ENCODE results near the gene NABP2. TPM values are rescaled to one million over a fixed set of nuclear protein-coding genes. Genes with fewer than 3 reads are reported as not detected.
A peak's percentile ranks its signal among the peaks of the same experiment; 100 is the strongest.

Gene NABP2
- total and polyA plus RNA-seq, 2 donors (not counting 1 experiment from before 2014, with no cell fraction given): 29.2 to 39.7 TPM

DNA sequence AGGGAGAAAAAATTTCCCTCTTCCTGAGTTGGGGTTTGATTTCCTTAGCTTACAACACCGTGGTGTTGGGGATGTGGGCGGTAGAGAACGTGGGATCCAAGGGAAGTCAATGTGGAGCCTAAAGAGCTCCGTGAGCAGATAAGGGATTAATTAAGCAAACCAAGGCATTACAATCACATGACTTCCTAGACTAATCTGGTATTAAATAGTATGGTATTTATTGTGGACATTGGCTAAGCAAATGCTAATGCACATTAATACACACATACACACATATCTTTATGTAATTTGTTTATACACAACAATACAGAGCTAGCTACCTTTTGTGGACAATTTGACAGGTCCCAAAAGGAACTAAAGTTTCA is 1.6 kb upstream of the NABP2 start:
- H3K4me1 ChIP-seq (ENCODE audit: control insufficient read depth, extremely low read depth, insufficient read depth, low read length): peaks cover 19% of the 10 kb centered on the region
- H3K4me2 ChIP-seq (ENCODE audit: extremely low read depth, insufficient read depth, low read length): peak overlapping the region; percentile 90
- peak overlapping the region; percentile 93 for H3K9ac ChIP-seq (ENCODE audit: insufficient read depth, low read length)
- H3K27ac ChIP-seq (ENCODE audit: insufficient read depth, low read length): peak overlapping the region; percentile 97
- DNase-seq (ENCODE audit: low read depth in 2 of 2): no peak
- no peaks in the 10 kb centered on the region for H3K27me3 ChIP-seq (ENCODE audit: control insufficient read depth, insufficient read depth, low read length)
- H3K4me3 ChIP-seq (replicated peaks in 1 of 4; ENCODE audit: control extremely low read depth in 1 of 4, insufficient read depth in 1 of 4, low read depth in 3 of 4, low read length in 4 of 4): peak overlapping the region; percentile 80 to 87 (median 84)
- H3K9me3 ChIP-seq (ENCODE audit: control insufficient read depth, insufficient read depth, low read depth, low read length): no peaks in the 10 kb centered on the region
- H3K36me3 ChIP-seq (ENCODE audit: control insufficient read depth, insufficient read depth, low read length): peaks cover 4% of the 10 kb centered on the region
- H4K20me1 ChIP-seq (ENCODE audit: control insufficient read depth, extremely low read depth, insufficient read depth, low read length): no peaks in the 10 kb centered on the region
- TF ChIP-seq EZH2 (IDR thresholded peaks at IDR 0.05; ENCODE audit: low read length, missing control alignments): no peak
- TF ChIP-seq, protein P1, sequence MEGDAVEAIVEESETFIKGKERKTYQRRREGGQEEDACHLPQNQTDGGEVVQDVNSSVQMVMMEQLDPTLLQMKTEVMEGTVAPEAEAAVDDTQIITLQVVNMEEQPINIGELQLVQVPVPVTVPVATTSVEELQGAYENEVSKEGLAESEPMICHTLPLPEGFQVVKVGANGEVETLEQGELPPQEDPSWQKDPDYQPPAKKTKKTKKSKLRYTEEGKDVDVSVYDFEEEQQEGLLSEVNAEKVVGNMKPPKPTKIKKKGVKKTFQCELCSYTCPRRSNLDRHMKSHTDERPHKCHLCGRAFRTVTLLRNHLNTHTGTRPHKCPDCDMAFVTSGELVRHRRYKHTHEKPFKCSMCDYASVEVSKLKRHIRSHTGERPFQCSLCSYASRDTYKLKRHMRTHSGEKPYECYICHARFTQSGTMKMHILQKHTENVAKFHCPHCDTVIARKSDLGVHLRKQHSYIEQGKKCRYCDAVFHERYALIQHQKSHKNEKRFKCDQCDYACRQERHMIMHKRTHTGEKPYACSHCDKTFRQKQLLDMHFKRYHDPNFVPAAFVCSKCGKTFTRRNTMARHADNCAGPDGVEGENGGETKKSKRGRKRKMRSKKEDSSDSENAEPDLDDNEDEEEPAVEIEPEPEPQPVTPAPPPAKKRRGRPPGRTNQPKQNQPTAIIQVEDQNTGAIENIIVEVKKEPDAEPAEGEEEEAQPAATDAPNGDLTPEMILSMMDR (conservative IDR thresholded peaks at IDR 0.05 in 1 of 2, IDR thresholded peaks at IDR 0.05 in 1 of 2; ENCODE audit: low read depth in 1 of 2, low read length in 2 of 2): no peak
- peak overlapping the region; percentile 29 for H2AFZ ChIP-seq (ENCODE audit: low read length)
- H3K79me2 ChIP-seq (ENCODE audit: control insufficient read depth, insufficient read depth, low read length): peaks cover 24% of the 10 kb centered on the region

DNA sequence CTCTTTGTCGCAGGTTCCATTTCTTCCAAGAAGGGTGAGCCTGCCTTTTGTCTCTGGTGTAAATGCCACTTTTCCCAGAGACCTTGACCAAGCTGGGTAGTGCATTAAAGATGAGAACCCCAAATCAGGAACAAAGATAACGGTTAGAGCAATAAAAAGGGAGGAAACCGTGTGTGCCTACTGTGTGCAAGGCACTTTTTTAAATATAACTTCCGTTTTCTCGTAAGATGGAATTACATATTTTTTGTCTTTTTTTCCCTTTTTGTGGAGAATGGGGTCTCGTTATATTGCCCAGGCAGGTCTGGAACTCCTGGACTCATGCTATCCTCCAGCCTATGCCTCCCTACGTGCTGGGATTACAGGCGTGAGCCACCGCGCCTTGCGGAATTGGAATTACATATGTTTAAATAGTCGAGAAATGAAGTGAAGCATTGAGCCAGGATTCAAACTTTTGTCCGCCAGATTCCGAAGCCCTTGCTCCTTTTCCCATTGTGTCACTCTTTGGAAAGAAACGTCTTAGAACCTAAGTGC is 506 bp upstream of the NABP2 start:
- no peaks in the 10 kb centered on the region for H3K9me3 ChIP-seq (ENCODE audit: control insufficient read depth, insufficient read depth, low read depth, low read length)
- DNase-seq (ENCODE audit: low read depth in 2 of 2): no peak
- no peaks in the 10 kb centered on the region for H4K20me1 ChIP-seq (ENCODE audit: control insufficient read depth, extremely low read depth, insufficient read depth, low read length)
- H2AFZ ChIP-seq (ENCODE audit: low read length): peak overlapping the region; percentile 80
- peak overlapping the region in 3 of 4 experiments; percentile 14 to 43 (median 35) for H3K4me3 ChIP-seq (replicated peaks in 1 of 4; ENCODE audit: control extremely low read depth in 1 of 4, insufficient read depth in 1 of 4, low read depth in 3 of 4, low read length in 4 of 4)
- peak overlapping the region; percentile 61 for H3K27ac ChIP-seq (ENCODE audit: insufficient read depth, low read length)
- H3K4me1 ChIP-seq (ENCODE audit: control insufficient read depth, extremely low read depth, insufficient read depth, low read length): peaks cover 19% of the 10 kb centered on the region
- H3K79me2 ChIP-seq (ENCODE audit: control insufficient read depth, insufficient read depth, low read length): peaks cover 18% of the 10 kb centered on the region
- no peaks in the 10 kb centered on the region for H3K27me3 ChIP-seq (ENCODE audit: control insufficient read depth, insufficient read depth, low read length)
- peak overlapping the region; percentile 8 for H3K9ac ChIP-seq (ENCODE audit: insufficient read depth, low read length)
- peaks cover 3% of the 10 kb centered on the region for H3K36me3 ChIP-seq (ENCODE audit: control insufficient read depth, insufficient read depth, low read length)
- TF ChIP-seq EZH2 (IDR thresholded peaks at IDR 0.05; ENCODE audit: low read length, missing control alignments): no peak
- TF ChIP-seq, protein P1 (conservative IDR thresholded peaks at IDR 0.05 in 1 of 2, IDR thresholded peaks at IDR 0.05 in 1 of 2; ENCODE audit: low read depth in 1 of 2, low read length in 2 of 2): no peak
- H3K4me2 ChIP-seq (ENCODE audit: extremely low read depth, insufficient read depth, low read length): peak overlapping the region; percentile 58

DNA sequence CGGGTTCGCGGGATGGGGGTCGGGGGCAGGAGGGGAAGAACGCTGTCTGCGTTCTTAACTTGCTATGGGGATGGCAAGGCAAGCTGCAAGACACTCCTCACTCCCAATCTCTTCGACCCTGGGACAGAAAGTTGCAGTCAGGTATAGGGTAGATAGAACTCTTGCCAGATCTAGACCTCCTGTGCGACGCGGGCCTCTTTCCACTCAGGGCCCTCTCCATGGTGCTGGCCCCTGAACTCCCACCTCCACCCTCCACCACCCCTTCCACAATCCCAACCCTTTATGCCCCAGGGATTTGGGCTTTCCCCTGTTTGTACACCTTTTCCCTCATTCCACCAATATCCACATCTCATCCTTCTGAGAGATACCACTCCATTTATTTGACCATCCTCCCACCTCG is 812 bp downstream of the NABP2 start:
- Histone ChIP-seq H3K9ac (ENCODE audit: insufficient read depth, low read length) (no peak overlapping the region), H3K4me3 (replicated peaks in 1 of 4; ENCODE audit: control extremely low read depth in 1 of 4, insufficient read depth in 1 of 4, low read depth in 3 of 4, low read length in 4 of 4) (peak overlapping the region; percentile 75 to 82 (median 78)), H3K79me2 (ENCODE audit: control insufficient read depth, insufficient read depth, low read length) (peaks cover 10% of the 10 kb centered on the region), H3K36me3 (ENCODE audit: control insufficient read depth, insufficient read depth, low read length) (peaks cover 3% of the 10 kb centered on the region), H3K27ac (ENCODE audit: insufficient read depth, low read length) (peak overlapping the region; percentile 68), H3K4me1 (ENCODE audit: control insufficient read depth, extremely low read depth, insufficient read depth, low read length) (peaks cover 19% of the 10 kb centered on the region), H4K20me1 (ENCODE audit: control insufficient read depth, extremely low read depth, insufficient read depth, low read length) (no peaks in the 10 kb centered on the region), H2AFZ (ENCODE audit: low read length) (no peak overlapping the region), H3K9me3 (ENCODE audit: control insufficient read depth, insufficient read depth, low read depth, low read length) (no peaks in the 10 kb centered on the region), H3K4me2 (ENCODE audit: extremely low read depth, insufficient read depth, low read length) (peak overlapping the region; percentile 88), H3K27me3 (ENCODE audit: control insufficient read depth, insufficient read depth, low read length) (no peaks in the 10 kb centered on the region)
- no peak for TF ChIP-seq EZH2 (IDR thresholded peaks at IDR 0.05; ENCODE audit: low read length, missing control alignments)
- TF ChIP-seq, protein P1 (conservative IDR thresholded peaks at IDR 0.05 in 1 of 2, IDR thresholded peaks at IDR 0.05 in 1 of 2; ENCODE audit: low read depth in 1 of 2, low read length in 2 of 2): no peak
- DNase-seq (ENCODE audit: low read depth in 2 of 2): no peak
